C4-2B (cell line): ENCODE results near the gene INSR.

Experiments used
- H3K27ac ChIP-seq: fragments of 450-650 bp; 2 replicates; pipeline ENCODE4 v1.5.1; 2017
- CTCF ChIP-seq: fragments of 450-650 bp; conservative IDR thresholded peaks from 2 replicates; pipeline ENCODE4 v1.5.1; 2017; ENCODE audit warnings: mild to moderate bottlenecking
- ZFX ChIP-seq: fragments of 450-650 bp; IDR thresholded peaks from 2 replicates; pipeline ENCODE4 v1.6.1; 2017

Gene INSR

GRCh38 chr19:7263066-7263465 is 31.1 kb downstream of the INSR start:
- no peak overlapping the region for H3K27ac ChIP-seq
- TF ChIP-seq CTCF (no peak), ZFX (no peak)

DNA sequence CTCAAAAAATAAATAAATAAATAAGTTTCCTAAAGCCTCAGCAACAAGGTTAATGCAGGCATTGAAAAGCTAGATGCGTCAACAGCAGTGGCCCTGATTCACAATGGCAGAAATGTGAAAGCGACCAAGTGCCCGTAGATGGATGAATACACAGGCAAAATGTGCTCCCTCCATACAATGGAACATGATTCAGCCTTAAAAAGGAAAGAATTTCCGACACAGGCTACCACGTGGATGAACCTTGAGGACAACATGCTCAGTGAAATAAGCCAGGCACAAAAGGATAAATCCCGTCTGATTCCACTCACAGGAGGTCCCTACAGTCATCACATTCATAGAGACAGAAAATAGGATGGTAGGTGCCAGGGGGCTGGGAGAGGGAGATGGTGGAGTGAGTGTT is 31.7 kb downstream of the INSR start:
- H3K27ac ChIP-seq: no peak overlapping the region
- no peak for TF ChIP-seq ZFX
- TF ChIP-seq CTCF: no peak

DNA sequence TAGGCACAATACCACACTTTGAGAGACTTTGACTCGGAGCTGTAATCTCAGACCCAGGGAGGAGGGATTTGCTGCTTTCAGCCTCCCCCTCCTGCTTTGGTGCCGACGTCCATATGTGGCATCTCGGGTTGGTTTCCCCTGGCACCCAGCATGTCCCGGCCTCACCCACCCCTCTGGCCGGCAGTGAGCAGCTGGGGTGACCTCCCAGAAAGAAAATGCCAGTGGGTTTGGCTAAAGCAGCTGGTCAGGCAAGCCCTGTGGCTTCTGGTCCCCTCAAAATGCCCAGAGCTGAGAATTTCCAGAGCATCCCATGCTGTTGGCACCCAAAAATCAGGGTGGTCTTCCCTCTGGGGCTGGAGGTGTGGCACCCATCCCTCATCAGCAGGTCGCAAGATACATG is 34.1 kb downstream of the INSR start:
- no peak overlapping the region for H3K27ac ChIP-seq
- TF ChIP-seq ZFX (no peak), CTCF (no peak)

GRCh38 chr19:7258840-7259395 is 35.3 kb downstream of the INSR start:
- no peak overlapping the region for H3K27ac ChIP-seq
- no peak for TF ChIP-seq CTCF
- TF ChIP-seq ZFX: no peak

DNA sequence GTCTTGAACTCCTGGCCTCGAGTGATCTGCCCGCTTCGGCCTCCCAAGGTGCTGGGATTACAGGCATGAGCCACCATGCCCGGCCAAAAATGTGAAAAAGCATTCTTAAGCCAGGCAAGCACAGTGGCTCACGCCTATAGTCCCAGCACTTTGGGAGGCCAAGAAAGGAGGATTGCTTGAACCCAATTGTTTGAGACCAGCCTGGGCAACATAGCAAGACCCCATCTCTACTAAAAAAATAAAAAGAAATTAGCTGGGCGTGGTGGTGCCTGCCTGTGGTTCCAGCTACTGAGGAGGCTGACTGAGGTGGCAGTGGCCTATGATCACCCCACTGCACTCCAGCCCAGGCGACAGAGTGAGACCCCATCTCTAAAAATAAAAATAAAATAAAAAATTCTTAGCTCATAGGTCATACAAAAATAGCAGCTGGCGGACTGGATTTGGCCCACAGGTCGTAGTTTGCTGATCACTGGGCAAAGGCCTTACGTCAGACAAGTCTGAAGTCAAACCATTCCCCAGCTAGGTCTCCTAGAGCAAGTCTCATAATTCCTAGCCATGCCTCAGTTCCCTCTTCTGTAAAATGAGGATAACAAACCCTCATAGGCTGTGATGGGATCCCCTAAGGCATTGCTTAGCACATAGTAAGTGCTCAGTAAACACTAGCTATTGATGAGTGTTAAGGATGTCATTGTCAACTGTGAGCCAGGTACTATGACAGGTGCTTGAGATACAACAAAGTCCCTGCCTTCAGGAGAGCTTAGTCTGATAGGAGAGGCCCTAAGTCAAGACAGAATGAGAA is 36.0 kb downstream of the INSR start:
- TF ChIP-seq CTCF (no peak), ZFX (no peak)
- peak overlapping the region; percentile 7; the same call in 1 of the 2 replicates for H3K27ac ChIP-seq

- no peak for TF ChIP-seq CTCF
- no peak for TF ChIP-seq ZFX
- peak overlapping the region; percentile 21; the same call in 1 of the 2 replicates for H3K27ac ChIP-seq
These were observed 36.8 kb downstream of the INSR start for GRCh38 chr19:7257148-7258040.

DNA sequence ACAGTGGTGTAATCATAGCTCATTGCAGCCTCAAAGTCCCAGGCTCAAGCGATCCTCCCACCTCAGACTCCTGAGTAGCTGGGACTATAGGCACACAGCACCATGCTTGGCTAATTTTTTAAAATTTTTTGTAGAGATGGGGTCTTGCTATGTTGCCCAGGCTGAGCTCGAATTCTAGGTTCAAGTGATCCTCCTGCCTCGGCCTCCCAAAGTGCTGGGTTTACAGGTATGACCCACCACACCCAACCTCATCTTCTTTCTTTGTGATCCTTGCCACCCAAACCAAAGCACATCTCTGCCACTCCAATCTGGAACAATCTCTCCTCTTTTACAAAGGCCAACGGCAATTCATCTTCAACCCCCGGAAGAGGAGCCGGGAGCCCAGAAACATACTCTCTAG is 38.6 kb downstream of the INSR start:
- TF ChIP-seq CTCF: no peak
- no peak for TF ChIP-seq ZFX
- H3K27ac ChIP-seq: no peak overlapping the region
